GM13977 (cell line): Measurements from ENCODE around the gene HPS6.

Experiments used
- DNase-seq: peaks from one replicate; pipeline ENCODE4 v3.0.0; 2012; ENCODE audit warnings: low spot score
- in situ Hi-C: fragments of 300-500 bp; cut with MboI; formaldehyde crosslinking; loops from one replicate; pipeline ENCODE4 v1.12.0; 2022; ENCODE audit warnings: low sequenced_read_pairs, low pct_unique_long_range_greater_than_20kb, mixed read lengths, inconsistent platforms; ENCODE audit not compliant: unreplicated experiment
- TF ChIP-seq, protein P1 (sequence below): IDR thresholded peaks from 2 replicates; pipeline ENCODE4 v1.5.1; 2012; ENCODE audit warnings: mild to moderate bottlenecking, control low read depth; ENCODE audit not compliant: insufficient read depth; ENCODE audit errors: extremely low read depth, missing control alignments

The HPS6 gene

GRCh38 chr10:102067091-102067916 lies 2.2 kb downstream of the HPS6 start:
- TF ChIP-seq, protein P1, sequence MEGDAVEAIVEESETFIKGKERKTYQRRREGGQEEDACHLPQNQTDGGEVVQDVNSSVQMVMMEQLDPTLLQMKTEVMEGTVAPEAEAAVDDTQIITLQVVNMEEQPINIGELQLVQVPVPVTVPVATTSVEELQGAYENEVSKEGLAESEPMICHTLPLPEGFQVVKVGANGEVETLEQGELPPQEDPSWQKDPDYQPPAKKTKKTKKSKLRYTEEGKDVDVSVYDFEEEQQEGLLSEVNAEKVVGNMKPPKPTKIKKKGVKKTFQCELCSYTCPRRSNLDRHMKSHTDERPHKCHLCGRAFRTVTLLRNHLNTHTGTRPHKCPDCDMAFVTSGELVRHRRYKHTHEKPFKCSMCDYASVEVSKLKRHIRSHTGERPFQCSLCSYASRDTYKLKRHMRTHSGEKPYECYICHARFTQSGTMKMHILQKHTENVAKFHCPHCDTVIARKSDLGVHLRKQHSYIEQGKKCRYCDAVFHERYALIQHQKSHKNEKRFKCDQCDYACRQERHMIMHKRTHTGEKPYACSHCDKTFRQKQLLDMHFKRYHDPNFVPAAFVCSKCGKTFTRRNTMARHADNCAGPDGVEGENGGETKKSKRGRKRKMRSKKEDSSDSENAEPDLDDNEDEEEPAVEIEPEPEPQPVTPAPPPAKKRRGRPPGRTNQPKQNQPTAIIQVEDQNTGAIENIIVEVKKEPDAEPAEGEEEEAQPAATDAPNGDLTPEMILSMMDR = no peak
- DNase-seq = no peak
- in situ Hi-C loops = no loop called here

GRCh38 chr10:102068216-102068615 lies 3.1 kb downstream of the HPS6 start:
- DNase-seq = no peak
- in situ Hi-C loops = no loop called here

DNA sequence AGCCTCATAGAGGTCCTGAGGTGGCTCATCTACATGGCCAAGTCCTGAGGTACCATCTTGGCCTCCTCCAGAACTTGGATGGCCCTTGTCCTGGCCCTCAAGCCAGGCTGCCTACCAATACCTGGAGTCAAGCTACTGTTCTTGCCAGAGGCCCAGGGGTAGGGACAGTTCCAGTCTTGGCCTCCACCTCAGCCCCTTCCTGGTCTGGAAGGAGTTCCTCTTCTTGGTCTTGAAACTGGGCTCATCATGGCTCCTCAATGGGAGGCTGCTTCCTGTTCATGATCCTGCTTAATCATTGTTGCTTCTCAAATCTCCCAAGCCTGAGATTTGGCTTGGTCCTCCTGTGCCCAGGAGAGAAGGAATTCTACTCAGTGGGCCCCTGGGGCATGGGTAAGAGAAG lies 3.9 kb downstream of the HPS6 start:
- TF ChIP-seq, protein P1 = no peak
- no peak for DNase-seq
- in situ Hi-C loops = no loop called here

More at GRCh38 chr10:102068216-102068615, 3.1 kb downstream of the HPS6 start:
- TF ChIP-seq, protein P1 = no peak

GRCh38 chr10:102072673-102073527 lies 7.8 kb downstream of the HPS6 start:
- in situ Hi-C loops = loop anchor here (10.0 kb wide), 1 partner anchor 468 kb away; no protein-coding TSS in a partner anchor
- peak; percentile 84 for DNase-seq
- TF ChIP-seq, protein P1 = peak; percentile 94

GRCh38 chr10:102083541-102083940 lies 18.4 kb downstream of the HPS6 start:
- DNase-seq = no peak
- TF ChIP-seq, protein P1 = no peak
- in situ Hi-C loops = no loop called here

DNA sequence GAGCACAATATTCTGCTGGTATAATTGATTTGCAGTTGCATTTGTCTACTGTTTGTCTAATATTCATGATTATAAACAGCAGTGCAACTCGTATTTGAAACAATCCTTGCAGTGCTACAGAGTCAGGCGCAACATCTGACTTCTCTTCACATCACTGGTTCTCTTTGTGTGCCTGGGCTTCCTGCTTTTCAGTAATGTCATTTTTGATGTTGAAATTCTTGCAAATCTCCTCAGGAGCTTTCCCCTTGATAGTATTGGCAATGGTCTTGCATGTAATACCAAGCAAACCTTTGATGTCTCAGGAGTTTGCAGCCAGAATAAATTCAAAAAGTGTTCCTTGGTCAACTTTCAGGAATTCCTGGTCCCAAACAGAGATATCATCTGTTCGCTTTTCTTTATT lies 20.2 kb downstream of the HPS6 start:
- TF ChIP-seq, protein P1 = no peak
- DNase-seq = no peak
- in situ Hi-C loops = no loop called here
